ENCODE measurements around the gene AQP9. TPM values are rescaled to one million over a fixed set of nuclear protein-coding genes. Genes with fewer than 3 reads are reported as not detected.

AQP9 gene
- total and polyA plus RNA-seq, 2 of the 8 experiments (the other 6 are each of a cell fraction or from before 2014, with no cell fraction given): not detected

GRCh38 chr15:58111718-58112104, 26.5 kb upstream of the AQP9 start:
- Histone ChIP-seq H4K8ac (ENCODE audit: extremely low read depth, insufficient read depth, low read length) (no peak overlapping the region), H4K91ac (replicated peaks; ENCODE audit: insufficient read length, low read length) (no peak overlapping the region), H3K4me2 (ENCODE audit: insufficient read depth in 1 of 2, low read depth in 2 of 2, low read length in 2 of 2) (no peak overlapping the region), H4K5ac (ENCODE audit: insufficient read length, low read depth, low read length) (no peak overlapping the region), H2BK20ac (ENCODE audit: low read length) (no peak overlapping the region), H2BK15ac (ENCODE audit: low read length) (no peak overlapping the region), H3K56ac (replicated peaks; ENCODE audit: insufficient read length, low read depth, low read length) (no peak overlapping the region), H2AFZ (ENCODE audit: low read length) (no peak overlapping the region), H3K4me1 (replicated peaks in 1 of 4; ENCODE audit: control insufficient read depth in 3 of 4, insufficient read depth in 4 of 4, low read length in 3 of 4) (peaks cover 0 to 3% (median 0%) of the 10 kb centered on the region in 4 experiments; a peak in 1 of 7 replicates), H3K36me3 (ENCODE audit: control insufficient read depth in 2 of 4, insufficient read depth in 4 of 4, low read length in 3 of 4) (no peaks in the 10 kb centered on the region), H3K4me3 (ENCODE audit: extremely low read depth in 1 of 4, insufficient read depth in 2 of 4, low read depth in 3 of 4, low read length in 4 of 4) (no peak overlapping the region), H2BK5ac (ENCODE audit: low read depth, low read length) (no peak overlapping the region), H3K23ac (ENCODE audit: insufficient read length) (no peak overlapping the region), H2BK120ac (replicated peaks; ENCODE audit: low read depth, low read length) (no peak overlapping the region), H3K79me2 (ENCODE audit: control insufficient read depth in 1 of 2, insufficient read depth in 2 of 2, low read length in 2 of 2) (no peaks in the 10 kb centered on the region), H2BK12ac (ENCODE audit: low read depth, low read length) (no peak overlapping the region), H3K79me1 (ENCODE audit: low read depth, low read length) (no peaks in the 10 kb centered on the region), H3K9me3 (ENCODE audit: insufficient read depth in 2 of 2, low read depth in 1 of 2, low read length in 1 of 2) (no peaks in the 10 kb centered on the region), H2AK5ac (ENCODE audit: low read depth, low read length) (no peak overlapping the region), H3K23me2 (ENCODE audit: low read depth, low read length) (no peaks in the 10 kb centered on the region; the same call in 1 of the 2 replicates), H3K27me3 (replicated peaks in 1 of 4; ENCODE audit: control insufficient read depth in 3 of 4, extremely low read depth in 1 of 4, insufficient read depth in 3 of 4, low read length in 3 of 4) (no peaks in the 10 kb centered on the region), H3K27ac (ENCODE audit: low read depth, low read length) (no peak overlapping the region), H3K9ac (replicated peaks in 1 of 4; ENCODE audit: extremely low read depth in 1 of 4, low read depth in 3 of 4, low read length in 3 of 4) (no peak overlapping the region), H3K18ac (ENCODE audit: extremely low read depth, low read length) (no peak overlapping the region), H4K20me1 (replicated peaks in 1 of 2; ENCODE audit: control insufficient read depth in 1 of 2, insufficient read depth in 2 of 2, low read length in 2 of 2) (no peaks in the 10 kb centered on the region), H3K4ac (replicated peaks; ENCODE audit: insufficient read length, low read depth, low read length) (no peak overlapping the region), H3K14ac (ENCODE audit: insufficient read length) (no peak overlapping the region)
- DNase-seq (ENCODE audit: low read depth in 1 of 2, low spot score in 2 of 2): no peak
- FAIRE-seq: no peak
- TF ChIP-seq KDM1A (IDR thresholded peaks at IDR 0.05; ENCODE audit: borderline replicate concordance, low read length) (no peak), NANOG (IDR thresholded peaks at IDR 0.05; ENCODE audit: insufficient read depth, low read depth, low read length, poor library complexity, severe bottlenecking) (no peak), RFX5 (IDR thresholded peaks at IDR 0.05; ENCODE audit: borderline replicate concordance, low read depth, low read length) (no peak), SIN3A (conservative IDR thresholded peaks at IDR 0.05 in 1 of 2, IDR thresholded peaks at IDR 0.05 in 1 of 2; ENCODE audit: low read depth in 1 of 2, low read length in 2 of 2) (no peak), POLR2A (IDR thresholded peaks at IDR 0.05; ENCODE audit: control extremely low read depth in 1 of 2, low read depth in 2 of 2, low read length in 2 of 2) (no peak)
- TF ChIP-seq, protein P1, sequence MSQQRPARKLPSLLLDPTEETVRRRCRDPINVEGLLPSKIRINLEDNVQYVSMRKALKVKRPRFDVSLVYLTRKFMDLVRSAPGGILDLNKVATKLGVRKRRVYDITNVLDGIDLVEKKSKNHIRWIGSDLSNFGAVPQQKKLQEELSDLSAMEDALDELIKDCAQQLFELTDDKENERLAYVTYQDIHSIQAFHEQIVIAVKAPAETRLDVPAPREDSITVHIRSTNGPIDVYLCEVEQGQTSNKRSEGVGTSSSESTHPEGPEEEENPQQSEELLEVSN (IDR thresholded peaks at IDR 0.05): no peak
- CTCF ChIA-PET (ENCODE audit: partially characterized antibody): interaction anchor here (0.8 kb wide), 1 partner anchor 361 kb away, joined by 3 read pairs; no protein-coding TSS in a partner anchor
- POLR2A ChIA-PET (ENCODE audit: partially characterized antibody): no interaction called here
- WGBS, 2 experiments (ENCODE audit: extremely low coverage in 1 of 2, insufficient coverage in 1 of 2, insufficient read length in 1 of 2, insufficient replicate concordance in 2 of 2, low coverage in 1 of 2, low lambda C conversion rate in 2 of 2, missing lambda C conversion rate in 1 of 2): 90% methylated on average over 5 of the region's 5 CpGs; no CpG with 5 or more reads in 1 of the 2 experiments
